B cell (primary cell): ENCODE data around the gene PCDHB16. TPM values are rescaled to one million over a fixed set of nuclear protein-coding genes. Genes with fewer than 3 reads are reported as not detected.
"Not testable (repeated sequence)": the region's sequence is repeated elsewhere in the genome, so short reads cannot be mapped to it uniquely, and the experiment has no call there.

Experiments used
- ATAC-seq: fragments of 200-7000 bp; cut with Tn5 transposase; one replicate; pipeline ENCODE4 v1.10.0; 2021; ENCODE audit warnings: low read depth, mild to moderate bottlenecking, moderate number of reproducible peaks, moderate library complexity
- CTCF ChIA-PET: fragments of 350-600 bp; sonication (Branson Sonifier 250); formaldehyde crosslinking; loops from one replicate; lab custom pipeline; 2021; ENCODE audit warnings: antibody characterized with exemption, inconsistent platforms; lab: Charles Lee
- POLR2A ChIA-PET: fragments of 350-600 bp; sonication (Branson Sonifier 250); formaldehyde crosslinking; loops from one replicate; lab custom pipeline; 2021; ENCODE audit warnings: antibody characterized with exemption; lab: Charles Lee
- DNase-seq: peaks from one replicate; pipeline ENCODE4 v3.0.0; 2013
- H2AFZ ChIP-seq: 2 replicates; pipeline ENCODE4 v1.6.1; 2012; ENCODE audit warnings: mild to moderate bottlenecking, low read depth, low read length; ENCODE audit not compliant: insufficient read depth, poor library complexity, severe bottlenecking
- H3K27ac ChIP-seq, 2 donors: 1 replicate in 1 of 2; 2 replicates in 1 of 2; pipeline ENCODE4 v1.5.1; 2012 to 2013; ENCODE audit warnings: low read length in 2 of 2, mild to moderate bottlenecking in 2 of 2, moderate library complexity in 1 of 2
- H3K27me3 ChIP-seq, 4 experiments: fragments of 200-600 bp in 1 of 4; sonication (generic) in 1 of 4; replicated peaks in 1 of 4; 1 replicate in 2 of 4; 2 replicates in 2 of 4; pipeline versions ENCODE4 v1.6.1 to v1.7.0; 2013 to 2016; ENCODE audit warnings: low read length in 3 of 4, mild to moderate bottlenecking in 2 of 4, mixed read lengths in 1 of 4, moderate library complexity in 1 of 4; ENCODE audit not compliant: insufficient read depth in 4 of 4, control insufficient read depth in 3 of 4; ENCODE audit errors: control extremely low read depth in 1 of 4
- H3K36me3 ChIP-seq, 2 experiments: replicated peaks in 1 of 2; 1 replicate in 1 of 2; 2 replicates in 1 of 2; pipeline versions ENCODE4 v1.6.1 to v1.7.1; 2013; ENCODE audit warnings: low read length in 1 of 2; ENCODE audit not compliant: insufficient read depth in 2 of 2, control insufficient read depth in 1 of 2; ENCODE audit errors: control extremely low read depth in 1 of 2, extremely low read depth in 1 of 2
- H3K4me1 ChIP-seq, 2 donors: fragments of 200-600 bp in 1 of 2; sonication (generic) in 1 of 2; 1 replicate in 1 of 2; 2 replicates in 1 of 2; pipeline versions ENCODE4 v1.5.1 to v1.6.1; 2013 to 2017; ENCODE audit warnings: low read length in 2 of 2; ENCODE audit not compliant: control insufficient read depth in 2 of 2, insufficient read depth in 2 of 2
- H3K4me2 ChIP-seq: replicated peaks from 2 replicates; pipeline ENCODE3; 2012; ENCODE audit warnings: mild to moderate bottlenecking, low read depth, low read length; ENCODE audit not compliant: poor library complexity, severe bottlenecking
- H3K4me3 ChIP-seq, 5 experiments: fragments of 200-600 bp in 1 of 5; sonication (generic) in 1 of 5; 1 replicate in 3 of 5; 2 replicates in 2 of 5; pipeline versions ENCODE4 v1.5.1 to v1.7.0; 2011 to 2016; ENCODE audit warnings: low read length in 4 of 5, mild to moderate bottlenecking in 4 of 5, low read depth in 2 of 5, control low read depth in 1 of 5, moderate library complexity in 1 of 5; ENCODE audit not compliant: insufficient read depth in 1 of 5; ENCODE audit errors: control extremely low read depth in 1 of 5, extremely low read depth in 1 of 5
- H3K79me2 ChIP-seq: fragments of 200-600 bp; sonication (generic); one replicate; pipeline ENCODE4 v1.6.0; 2016; ENCODE audit warnings: low read length; ENCODE audit not compliant: control insufficient read depth, insufficient read depth
- H3K9ac ChIP-seq: fragments of 200-600 bp; sonication (generic); 2 replicates; pipeline ENCODE4 v1.6.1; 2017; ENCODE audit warnings: mild to moderate bottlenecking, low read length, moderate library complexity
- H3K9me3 ChIP-seq, 3 donors: one replicate each; pipeline versions ENCODE4 v1.6.1 to v1.7.1; 2013; ENCODE audit warnings: low read length in 2 of 3; ENCODE audit not compliant: control insufficient read depth in 2 of 3, insufficient read depth in 1 of 3; ENCODE audit errors: control extremely low read depth in 1 of 3
- H4K20me1 ChIP-seq: 2 replicates; pipeline ENCODE4 v1.6.0; 2012; ENCODE audit warnings: mild to moderate bottlenecking, low read length; ENCODE audit not compliant: insufficient read depth, control insufficient read depth, poor library complexity, severe bottlenecking
- H3K27ac Mint-ChIP-seq: one replicate; pipeline ENCODE4 v1.8.0; 2021; ENCODE audit warnings: mixed read lengths
- H3K27me3 Mint-ChIP-seq: one replicate; pipeline ENCODE4 v1.8.0; 2021; ENCODE audit warnings: mixed read lengths
- H3K4me1 Mint-ChIP-seq: one replicate; pipeline ENCODE4 v1.8.0; 2021; ENCODE audit warnings: mixed read lengths
- H3K4me3 Mint-ChIP-seq: one replicate; pipeline ENCODE4 v1.8.0; 2021; ENCODE audit warnings: mixed read lengths
- H3K9me3 Mint-ChIP-seq: one replicate; pipeline ENCODE4 v1.8.0; 2022; ENCODE audit warnings: mixed read lengths; ENCODE audit not compliant: insufficient read depth
- EZH2 ChIP-seq: IDR thresholded peaks from 2 replicates; pipeline ENCODE4 v1.6.1; 2012; ENCODE audit warnings: borderline replicate concordance, low read depth, mild to moderate bottlenecking, moderate library complexity, low read length; ENCODE audit not compliant: insufficient read depth, poor library complexity, severe bottlenecking
- WGBS: methylation state at CpG from one replicate; pipeline ENCODE4 v1.1.5; 2013; ENCODE audit warnings: missing lambda C conversion rate; ENCODE audit not compliant: insufficient coverage; 5-methylcytosine and 5-hydroxymethylcytosine counted together
- intact Hi-C: fragments of 100-400 bp; cut with micrococcal nuclease; formaldehyde crosslinking; loops from one replicate; pipeline ENCODE4 v1.10.0; 2022
- polyA plus RNA-seq: library from polyadenylated mRNA; depleted of rRNA; stranded (reverse); fragments of >200 nt; gene quantifications from 2 replicates; pipeline ENCODE4 v1.2.3, GENCODE V29; 2012
- total RNA-seq, 2 donors: library from RNA; stranded (reverse); fragments of 120-200 nt in 1 of 2; gene quantifications; 1 replicate in 1 of 2; 2 replicates in 1 of 2; pipeline versions ENCODE4 v1.2.3 to v1.2.4, GENCODE V29; 2013 to 2022
- TF ChIP-seq, protein P1 (sequence below): fragments of 200-600 bp; IDR thresholded peaks from one replicate; pipeline ENCODE4 v1.8.0; 2022; ENCODE audit warnings: antibody characterized with exemption, mild to moderate bottlenecking

The PCDHB16 gene
- total and polyA plus RNA-seq, 2 donors (not counting 1 experiment from before 2014, with no cell fraction given), result not detected

DNA sequence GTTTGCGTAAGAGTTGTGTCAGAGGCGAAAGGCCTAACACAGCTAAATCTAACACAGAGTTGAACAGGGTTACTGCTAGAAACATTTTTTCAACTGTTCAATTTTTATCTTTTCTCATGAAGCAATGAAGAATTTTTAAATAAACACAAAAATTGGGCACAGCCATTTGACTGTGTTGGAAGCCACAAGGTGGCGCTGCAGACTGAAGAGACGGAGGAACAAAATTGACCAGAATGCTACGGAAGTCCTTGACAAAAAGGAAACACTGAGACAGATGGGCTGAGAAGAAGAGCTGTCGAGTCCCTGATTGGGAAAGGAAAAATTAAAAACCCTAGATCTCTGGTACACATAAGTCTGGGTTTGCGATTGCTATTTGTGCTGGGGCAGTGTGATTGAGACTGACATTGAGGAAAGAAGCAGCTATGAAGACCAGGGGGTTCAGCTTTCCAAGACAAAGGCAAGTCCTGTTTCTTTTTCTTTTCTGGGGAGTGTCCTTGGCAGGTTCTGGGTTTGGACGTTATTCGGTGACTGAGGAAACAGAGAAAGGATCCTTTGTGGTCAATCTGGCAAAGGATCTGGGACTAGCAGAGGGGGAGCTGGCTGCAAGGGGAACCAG, 4.8 kb downstream of the PCDHB16 start, which contains the start of gene PCDHB9:
PCDHB9 (plus strand) TSS at position 265 of the 616 bp plus-strand sequence; CDS start at position 423, 158 bp downstream.
- H3K27me3 Mint-ChIP-seq, result peaks cover 32% of the 10 kb centered on the region
- Histone ChIP-seq H3K4me3 (peak within 1 kb of the TSS in 1 of 5 experiments; percentile 14), H2AFZ (peak within 1 kb of the TSS; percentile 33), H3K27me3 (peaks cover 0 to 11% (median 10%) of the 10 kb centered on the region in 4 experiments), H4K20me1 (no peaks in the 10 kb centered on the region), H3K27ac (no peak within 1 kb of the TSS), H3K9ac (no peak within 1 kb of the TSS), H3K4me1 (peaks cover 0 to 4% of the 10 kb centered on the region in 2 donors), H3K4me2 (peak within 1 kb of the TSS; percentile 15), H3K36me3 (no peaks in the 10 kb centered on the region), H3K79me2 (no peaks in the 10 kb centered on the region), H3K9me3 (peaks cover 0 to 33% (median 7%) of the 10 kb centered on the region in 3 donors)
- no peak for ATAC-seq
- DNase-seq, result peak; percentile 19
- H3K27ac Mint-ChIP-seq, result no peak within 1 kb of the TSS
- intact Hi-C loops, result loop anchor here (10.0 kb wide), 1 partner anchor 378 kb away; no protein-coding TSS in a partner anchor
- WGBS, result 27% methylated on average over 7 of the region's 9 CpGs
- H3K4me3 Mint-ChIP-seq, result peak within 1 kb of the TSS; percentile 46
- TF ChIP-seq, protein P1, sequence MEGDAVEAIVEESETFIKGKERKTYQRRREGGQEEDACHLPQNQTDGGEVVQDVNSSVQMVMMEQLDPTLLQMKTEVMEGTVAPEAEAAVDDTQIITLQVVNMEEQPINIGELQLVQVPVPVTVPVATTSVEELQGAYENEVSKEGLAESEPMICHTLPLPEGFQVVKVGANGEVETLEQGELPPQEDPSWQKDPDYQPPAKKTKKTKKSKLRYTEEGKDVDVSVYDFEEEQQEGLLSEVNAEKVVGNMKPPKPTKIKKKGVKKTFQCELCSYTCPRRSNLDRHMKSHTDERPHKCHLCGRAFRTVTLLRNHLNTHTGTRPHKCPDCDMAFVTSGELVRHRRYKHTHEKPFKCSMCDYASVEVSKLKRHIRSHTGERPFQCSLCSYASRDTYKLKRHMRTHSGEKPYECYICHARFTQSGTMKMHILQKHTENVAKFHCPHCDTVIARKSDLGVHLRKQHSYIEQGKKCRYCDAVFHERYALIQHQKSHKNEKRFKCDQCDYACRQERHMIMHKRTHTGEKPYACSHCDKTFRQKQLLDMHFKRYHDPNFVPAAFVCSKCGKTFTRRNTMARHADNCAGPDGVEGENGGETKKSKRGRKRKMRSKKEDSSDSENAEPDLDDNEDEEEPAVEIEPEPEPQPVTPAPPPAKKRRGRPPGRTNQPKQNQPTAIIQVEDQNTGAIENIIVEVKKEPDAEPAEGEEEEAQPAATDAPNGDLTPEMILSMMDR, result peak; percentile 47
- TF ChIP-seq EZH2, result no peak
- peaks cover 5% of the 10 kb centered on the region for H3K4me1 Mint-ChIP-seq
- no peaks in the 10 kb centered on the region for H3K9me3 Mint-ChIP-seq
- POLR2A ChIA-PET, result no interaction called here
- CTCF ChIA-PET, result interaction anchor here (0.7 to 2.0 kb wide), 3 partner anchors 377 to 382 kb away, joined by 3 to 6 read pairs (median 4); no protein-coding TSS in a partner anchor

DNA sequence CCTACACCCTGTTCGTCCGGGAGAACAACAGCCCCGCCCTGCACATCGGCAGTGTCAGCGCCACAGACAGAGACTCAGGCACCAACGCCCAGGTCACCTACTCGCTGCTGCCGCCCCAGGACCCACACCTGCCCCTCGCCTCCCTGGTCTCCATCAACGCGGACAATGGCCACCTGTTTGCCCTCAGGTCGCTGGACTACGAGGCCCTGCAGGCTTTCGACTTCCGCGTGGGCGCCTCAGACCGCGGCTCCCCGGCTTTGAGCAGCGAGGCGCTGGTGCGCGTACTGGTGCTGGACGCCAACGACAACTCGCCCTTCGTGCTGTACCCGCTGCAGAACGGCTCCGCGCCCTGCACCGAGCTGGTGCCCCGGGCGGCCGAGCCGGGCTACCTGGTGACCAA, 6.5 kb downstream of the PCDHB16 start:
- H3K4me3 Mint-ChIP-seq, H3K4me2 ChIP-seq, ATAC-seq, POLR2A ChIA-PET, H3K9me3 Mint-ChIP-seq, H3K4me1 Mint-ChIP-seq, H3K27ac ChIP-seq, H3K79me2 ChIP-seq, H3K27ac Mint-ChIP-seq, H3K4me1 ChIP-seq, H2AFZ ChIP-seq, H3K9ac ChIP-seq, H3K27me3 ChIP-seq, DNase-seq, H3K4me3 ChIP-seq, H4K20me1 ChIP-seq, H3K36me3 ChIP-seq: not testable (repeated sequence)
- 53% methylated on average over 11 of the region's 37 CpGs for WGBS
- peaks cover 26% of the 10 kb centered on the region for H3K27me3 Mint-ChIP-seq
- peaks cover 0 to 24% (median 6%) of the 10 kb centered on the region in 3 donors for H3K9me3 ChIP-seq
- CTCF ChIA-PET, result interaction anchor here (1.6 kb wide), 1 partner anchor 378 kb away, joined by 4 read pairs; no protein-coding TSS in a partner anchor
- intact Hi-C loops, result loop anchor here (10.0 kb wide), 1 partner anchor 376 kb away; no protein-coding TSS in a partner anchor

DNA sequence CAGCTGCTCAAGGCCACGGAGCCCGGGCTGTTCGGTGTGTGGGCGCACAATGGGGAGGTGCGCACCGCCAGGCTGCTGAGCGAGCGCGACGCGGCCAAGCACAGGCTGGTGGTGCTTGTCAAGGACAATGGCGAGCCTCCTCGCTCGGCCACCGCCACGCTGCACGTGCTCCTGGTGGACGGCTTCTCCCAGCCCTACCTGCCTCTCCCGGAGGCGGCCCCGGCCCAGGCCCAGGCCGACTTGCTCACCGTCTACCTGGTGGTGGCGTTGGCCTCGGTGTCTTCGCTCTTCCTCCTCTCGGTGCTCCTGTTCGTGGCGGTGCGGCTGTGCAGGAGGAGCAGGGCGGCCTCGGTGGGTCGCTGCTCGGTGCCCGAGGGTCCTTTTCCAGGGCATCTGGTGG, 6.9 kb downstream of the PCDHB16 start:
- H3K4me1 ChIP-seq, POLR2A ChIA-PET, H3K4me3 Mint-ChIP-seq, H3K27ac ChIP-seq, H2AFZ ChIP-seq, H3K79me2 ChIP-seq, H3K9ac ChIP-seq, H3K36me3 ChIP-seq, H3K27ac Mint-ChIP-seq, H3K27me3 ChIP-seq, H3K9me3 Mint-ChIP-seq, DNase-seq, ATAC-seq, H3K4me1 Mint-ChIP-seq, H3K4me2 ChIP-seq, H3K4me3 ChIP-seq, CTCF ChIA-PET, H4K20me1 ChIP-seq: not testable (repeated sequence)
- WGBS, result 53% methylated on average over 8 of the region's 35 CpGs
- H3K9me3 ChIP-seq, result peaks cover 0 to 22% (median 6%) of the 10 kb centered on the region in 3 donors
- H3K27me3 Mint-ChIP-seq, result peaks cover 25% of the 10 kb centered on the region
- intact Hi-C loops, result loop anchor here (10.0 kb wide), 1 partner anchor 376 kb away; no protein-coding TSS in a partner anchor
